GM12878 (cell line): ENCODE data around the gene RGP1. TPM values are rescaled to one million over a fixed set of nuclear protein-coding genes. Genes with fewer than 3 reads are reported as not detected.

Experiments used
- BACH1 ChIP-seq: fragments of 450-650 bp; IDR thresholded peaks from 2 replicates; pipeline ENCODE4 v1.6.1; 2017; ENCODE audit warnings: mild to moderate bottlenecking, borderline replicate concordance
- BCL3 ChIP-seq: IDR thresholded peaks from 2 replicates; pipeline ENCODE4 v1.6.1; 2011; ENCODE audit warnings: borderline replicate concordance, low read depth, mild to moderate bottlenecking, moderate library complexity, low read length; ENCODE audit not compliant: insufficient read depth, poor library complexity, severe bottlenecking
- BRCA1 ChIP-seq: IDR thresholded peaks from 2 replicates; pipeline ENCODE4 v1.6.1; 2011; ENCODE audit warnings: low read depth, low read length, improper control_type of control experiment
- CBX3 ChIP-seq: fragments of 200-600 bp; sonication (generic); IDR thresholded peaks from 2 replicates; pipeline ENCODE4 v1.6.1; 2016; ENCODE audit warnings: low read depth, borderline replicate concordance
- EGR1 ChIP-seq, 2 experiments: IDR thresholded peaks; 1 replicate in 1 of 2; 2 replicates in 1 of 2; pipeline ENCODE4 v1.6.1; 2011 to 2012; ENCODE audit warnings: low read depth in 2 of 2, low read length in 2 of 2, borderline replicate concordance in 1 of 2, mild to moderate bottlenecking in 1 of 2, moderate library complexity in 1 of 2
- FOXM1 ChIP-seq: IDR thresholded peaks from 2 replicates; pipeline ENCODE4 v1.6.1; 2012; ENCODE audit warnings: low read depth, mild to moderate bottlenecking, inconsistent platforms, low read length, moderate library complexity
- MYC ChIP-seq: IDR thresholded peaks from 2 replicates; pipeline ENCODE4 v1.6.1; 2011; ENCODE audit warnings: mild to moderate bottlenecking, low read length, moderate library complexity, inconsistent platforms; ENCODE audit not compliant: insufficient read depth, insufficient replicate concordance, insufficient read length, severe bottlenecking
- POLR2A ChIP-seq: IDR thresholded peaks from 2 replicates; pipeline ENCODE4 v1.6.1; 2011; ENCODE audit warnings: low read depth, mild to moderate bottlenecking, low read length
- POLR2AphosphoS5 ChIP-seq: IDR thresholded peaks from 2 replicates; pipeline ENCODE4 v1.6.1; 2011; ENCODE audit warnings: mild to moderate bottlenecking, low read length, inconsistent platforms
- POU2F2 ChIP-seq: IDR thresholded peaks from 3 replicates; pipeline ENCODE4 v1.6.1; 2011; ENCODE audit warnings: low read depth, mild to moderate bottlenecking, low read length, borderline replicate concordance
- RAD51 ChIP-seq: fragments of 450-650 bp; IDR thresholded peaks from 2 replicates; pipeline ENCODE4 v1.6.1; 2016; ENCODE audit warnings: moderate library complexity, mild to moderate bottlenecking, inconsistent platforms
- REST ChIP-seq: IDR thresholded peaks from 2 replicates; pipeline ENCODE4 v1.6.1; 2012; ENCODE audit warnings: mild to moderate bottlenecking, low read depth, low read length
- SMARCA5 ChIP-seq: fragments of 450-650 bp; IDR thresholded peaks from 2 replicates; pipeline ENCODE4 v1.6.1; 2017; ENCODE audit warnings: mild to moderate bottlenecking
- TARDBP ChIP-seq: IDR thresholded peaks from 2 replicates; pipeline ENCODE4 v1.6.1; 2016; ENCODE audit warnings: borderline replicate concordance
- TCF3 ChIP-seq: IDR thresholded peaks from 2 replicates; pipeline ENCODE4 v1.6.1; 2012; ENCODE audit warnings: low read depth, mild to moderate bottlenecking, low read length, borderline replicate concordance; ENCODE audit not compliant: insufficient read depth
- USF1 ChIP-seq: IDR thresholded peaks from 2 replicates; pipeline ENCODE4 v1.6.1; 2011; ENCODE audit warnings: borderline replicate concordance, low read depth, mild to moderate bottlenecking, moderate library complexity, mixed read lengths, low read length; ENCODE audit not compliant: insufficient read depth; ENCODE audit errors: extremely low read length
- WRNIP1 ChIP-seq: IDR thresholded peaks from 2 replicates; pipeline ENCODE4 v1.6.1; 2011; ENCODE audit warnings: low read depth, low read length, improper control_type of control experiment, borderline replicate concordance
- ZBED1 ChIP-seq: IDR thresholded peaks from 2 replicates; pipeline ENCODE4 v1.6.1; 2016; ENCODE audit warnings: borderline replicate concordance
- ZBTB11 ChIP-seq: fragments of 450-650 bp; formaldehyde crosslinking; IDR thresholded peaks from 2 replicates; pipeline ENCODE4 v1.5.0; 2022; ENCODE audit warnings: mild to moderate bottlenecking, missing genetic modification characterization
- ZNF274 ChIP-seq: IDR thresholded peaks from one replicate; pipeline ENCODE4 v1.8.0; 2011; ENCODE audit not compliant: insufficient read length, insufficient read depth
- ZNF384 ChIP-seq: IDR thresholded peaks from 2 replicates; pipeline ENCODE4 v1.6.1; 2012; ENCODE audit warnings: low read depth, mild to moderate bottlenecking, low read length, improper control_type of control experiment, borderline replicate concordance
- polyA plus RNA-seq, 11 experiments: library from polyadenylated mRNA; depleted of rRNA in 4 of 11; unstranded in 6 of 11; stranded (reverse) in 5 of 11; fragments of >200 nt; fragmentation: Nextera tagmentation in 4 of 11; fragmentation: Illumina TruSeq in 1 of 11; extraction: Ambion mirVana in 4 of 11; extraction: Trizol in 1 of 11; gene quantifications; 1 replicate in 1 of 11; 2 replicates in 10 of 11; pipeline versions ENCODE4 v1.2.1 to v1.2.3, GENCODE V29; 2011 to 2016; ENCODE audit warnings: inconsistent platforms in 2 of 11, missing spikeins in 2 of 11, low read depth in 1 of 11
- total RNA-seq, 4 experiments: library from RNA; depleted of rRNA in 3 of 4; stranded (reverse); fragments of >200 nt in 3 of 4; fragmentation: Illumina TruSeq in 1 of 4; extraction: Trizol in 1 of 4; gene quantifications; 2 replicates each; pipeline versions ENCODE4 v1.2.1 to v1.2.3, GENCODE V29; 2013 to 2021

RGP1 gene
- total and polyA plus RNA-seq, 10 of the 15 experiments (the other 5 are each of a cell fraction or from before 2014, with no cell fraction given): 0.44 to 14.9 (median 7.4) TPM

GRCh38 chr9:35731415-35732184 is 17.5 kb upstream of the RGP1 start (continued):
- TF ChIP-seq BCL3 (no peak), SMARCA5 (0 out of 2 replicates have a peak, but pooled peaks have one; percentile 69), TCF3 (no peak), MYC (no peak), FOXM1 (no peak), EGR1 (IDR thresholded peaks at IDR 0.05; ENCODE audit: borderline replicate concordance in 1 of 2, low read depth in 2 of 2, low read length in 2 of 2) (no peak), ZNF384 (no peak), WRNIP1 (no peak), ZNF274 (no peak), CBX3 (no peak), USF1 (no peak), ZBED1 (no peak), RAD51 (no peak), POU2F2 (no peak), BRCA1 (no peak), POLR2AphosphoS5 (peak; percentile 19; the same call in 1 of the 2 replicates), BACH1 (no peak), ZBTB11 (no peak), REST (no peak), TARDBP (no peak), POLR2A (no peak)
